Measurements from ENCODE around the gene ZCCHC7.
"Not testable (repeated sequence)": the region's sequence is repeated elsewhere in the genome, so short reads cannot be mapped to it uniquely, and the experiment has no call there.

ZCCHC7 gene

DNA sequence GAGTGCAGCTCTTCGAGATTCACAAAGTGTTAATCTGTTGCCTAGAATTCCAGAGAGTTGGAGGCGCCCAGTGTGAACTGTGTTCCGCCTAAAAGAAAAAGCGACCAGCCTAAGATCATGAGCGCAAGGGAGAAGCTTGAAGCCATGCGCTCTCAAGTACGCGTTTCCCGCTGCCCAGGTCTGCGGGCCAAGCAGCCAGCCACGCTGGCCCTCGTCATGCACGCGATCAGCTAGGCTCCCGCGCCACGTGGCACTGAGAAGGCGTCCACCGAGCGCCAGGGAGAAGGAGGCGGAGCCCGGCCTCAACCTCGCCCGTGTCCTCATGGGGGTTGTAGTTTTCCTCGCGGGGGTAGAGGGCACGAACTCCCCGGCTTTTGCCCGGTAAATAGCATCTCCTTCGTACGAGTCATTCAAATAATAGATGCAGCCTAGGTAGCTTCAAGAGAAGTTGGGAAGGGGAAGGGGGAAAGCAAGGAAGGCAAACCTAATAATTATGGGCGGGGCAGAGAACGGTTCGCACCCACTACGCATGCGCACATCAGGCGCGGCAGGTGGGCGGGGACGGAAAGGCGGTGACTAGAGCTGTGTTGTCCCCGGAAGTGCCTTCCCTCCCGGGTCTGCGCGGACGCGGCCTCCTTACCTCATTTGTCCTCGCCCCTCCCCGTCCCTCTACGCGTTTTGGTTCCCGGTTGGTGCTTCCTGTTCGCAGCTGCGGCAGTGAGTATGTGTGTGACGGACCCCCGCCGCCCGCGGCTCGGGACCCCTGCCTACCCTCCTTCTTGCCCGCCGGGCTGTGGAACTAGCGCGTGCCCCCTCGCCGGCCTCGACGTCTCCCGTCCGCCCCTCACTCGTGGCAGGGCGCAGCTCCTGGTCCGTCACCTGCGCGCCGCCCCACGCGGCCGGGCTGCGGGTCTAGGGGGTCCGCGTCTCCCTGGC is at the start of gene ZCCHC7:
Gene ZCCHC7, plus strand, starts transcription at position 668 of the 936 bp plus-strand sequence.
- DNase-seq: peak; percentile 90

DNA sequence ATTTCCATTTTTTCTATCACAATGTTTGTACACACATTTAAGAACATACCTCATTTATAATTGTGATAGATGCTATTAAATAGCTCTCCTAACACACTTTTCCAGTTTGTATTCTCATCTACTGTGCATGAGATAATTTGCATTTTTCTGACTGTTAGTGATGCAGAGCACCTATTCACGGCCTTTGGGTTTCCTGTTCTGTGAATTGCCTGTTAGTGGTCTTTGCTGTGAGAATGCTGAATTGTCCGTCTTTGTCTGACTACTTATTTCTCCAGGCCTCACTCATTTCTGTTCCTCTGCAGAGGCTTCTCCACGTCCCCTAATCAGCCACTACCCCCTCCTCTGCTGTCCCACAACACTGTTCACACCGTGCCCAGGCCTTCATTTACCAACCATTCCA is 45.6 kb upstream of the ZCCHC7 start:
- not testable (repeated sequence) for DNase-seq

- DNase-seq: peak; percentile 94
These were observed 40.8 kb upstream of the ZCCHC7 start for GRCh38 chr9:37079370-37080164.

GRCh38 chr9:37080165-37080628 is 40.2 kb upstream of the ZCCHC7 start:
- DNase-seq: not testable (repeated sequence)

GRCh38 chr9:37081507-37081906 is 38.9 kb upstream of the ZCCHC7 start:
- not testable (repeated sequence) for DNase-seq

DNA sequence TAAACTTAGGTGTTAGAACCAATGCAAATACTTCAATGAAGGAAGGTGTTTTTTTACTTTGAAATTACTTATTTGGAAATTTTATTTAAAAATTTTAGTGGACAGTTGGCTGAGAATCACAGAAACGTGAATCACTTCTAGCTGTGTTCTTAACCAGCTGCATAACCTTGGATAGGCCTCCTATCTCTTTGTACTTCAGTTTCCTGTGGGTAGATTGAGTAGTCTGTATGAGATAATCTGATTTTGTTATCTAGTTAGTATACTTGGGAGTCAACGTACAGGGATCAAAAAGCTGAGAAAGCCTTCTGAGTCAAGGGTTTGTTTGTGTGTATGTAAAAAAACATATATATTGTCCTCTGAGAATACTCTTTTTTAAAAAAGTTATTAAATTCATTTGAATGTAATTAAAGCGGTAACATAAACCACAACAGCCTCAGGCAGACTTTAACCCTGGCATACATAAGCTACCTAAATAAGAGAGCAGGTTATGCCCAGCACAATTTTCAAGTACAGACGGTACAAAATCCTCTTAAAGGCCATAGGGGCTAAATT is 38.1 kb upstream of the ZCCHC7 start:
- no peak for DNase-seq

- DNase-seq: no peak
These were observed 36.7 kb upstream of the ZCCHC7 start for GRCh38 chr9:37083654-37084053.

GRCh38 chr9:37085233-37085632 is 35.1 kb upstream of the ZCCHC7 start:
- DNase-seq: no peak

- DNase-seq: not testable (repeated sequence)
These were observed 27.6 kb upstream of the ZCCHC7 start for GRCh38 chr9:37092714-37093295.

- no peak for DNase-seq
These were observed 25.6 kb upstream of the ZCCHC7 start for GRCh38 chr9:37094751-37095150.

DNA sequence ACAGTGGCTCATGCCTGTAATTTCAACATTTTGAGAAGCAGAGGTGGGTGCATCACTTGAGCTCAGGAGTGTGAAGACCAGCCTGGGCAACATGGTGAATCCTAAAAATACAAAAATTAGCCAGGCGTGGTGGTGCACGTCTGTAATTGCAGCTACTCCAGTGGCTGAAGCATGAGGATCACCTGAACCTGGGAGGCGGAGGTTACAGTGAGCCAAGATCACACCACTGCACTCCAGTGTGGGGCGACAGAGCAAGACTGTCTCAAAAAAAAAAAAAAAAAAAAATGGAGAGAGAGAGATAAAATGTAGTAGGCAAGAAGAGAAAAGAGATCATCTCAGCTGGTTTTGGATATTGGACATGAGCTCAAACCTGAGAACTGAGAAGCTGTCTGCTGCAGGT is 23.7 kb upstream of the ZCCHC7 start:
- no peak for DNase-seq

DNA sequence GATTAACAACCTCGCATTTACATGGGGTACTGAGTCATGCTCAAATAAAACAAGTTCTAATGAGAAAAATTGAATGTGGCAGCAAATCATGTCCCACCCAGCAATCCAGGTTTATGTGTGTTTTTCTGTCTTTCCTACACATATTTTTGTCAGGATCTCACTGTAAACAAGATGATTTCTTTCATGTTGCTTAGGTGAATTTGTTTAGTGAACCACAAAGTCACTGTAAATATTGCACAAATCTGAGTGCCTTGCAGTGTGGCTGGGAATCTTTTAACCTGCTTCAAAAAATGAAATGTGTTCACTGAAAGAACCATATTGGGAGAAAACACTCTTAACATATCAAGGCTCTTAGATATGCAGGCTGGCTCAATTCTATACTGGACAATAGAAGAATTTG is 23.1 kb upstream of the ZCCHC7 start:
- DNase-seq: no peak

DNA sequence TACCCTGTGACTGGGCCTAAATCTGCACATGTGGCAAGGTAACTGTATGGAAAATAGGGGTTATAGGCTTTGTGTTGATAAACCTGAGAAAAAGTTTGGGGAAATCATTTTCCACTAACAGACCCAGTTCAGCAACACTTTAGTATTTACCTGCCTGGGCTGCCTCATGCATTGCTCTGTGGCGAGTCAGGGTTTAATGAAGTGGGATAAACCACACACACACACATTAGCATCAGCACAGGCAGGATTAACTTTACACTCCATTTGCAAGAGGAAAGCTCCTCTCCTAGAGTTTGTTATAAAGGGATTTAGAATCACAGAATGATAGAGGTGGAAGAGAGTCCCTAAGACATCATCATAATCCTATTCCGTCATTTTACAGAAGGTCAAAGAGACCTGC is 20.0 kb upstream of the ZCCHC7 start:
- no peak for DNase-seq

GRCh38 chr9:37100741-37101140 is 19.6 kb upstream of the ZCCHC7 start:
- no peak for DNase-seq

DNA sequence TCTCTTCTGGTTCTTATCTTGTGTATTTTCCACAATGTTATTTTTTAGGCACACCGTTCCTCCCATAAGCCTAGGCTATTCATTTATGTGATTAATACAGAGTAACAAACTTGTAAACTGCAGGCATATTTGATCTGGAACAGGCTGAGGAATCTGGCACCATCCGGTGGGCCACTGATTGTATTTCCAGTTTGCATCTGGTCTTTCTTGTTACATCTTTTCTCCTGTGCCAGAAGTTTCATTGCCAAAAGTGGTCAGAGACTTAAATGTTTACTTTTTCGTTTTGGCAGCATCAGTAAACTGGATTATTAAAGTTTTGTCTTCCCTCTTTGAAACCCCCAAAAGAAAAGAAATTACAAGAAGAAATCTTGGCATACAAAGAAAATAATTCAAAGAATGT is 17.9 kb upstream of the ZCCHC7 start:
- DNase-seq: no peak

- DNase-seq: no peak
These were observed 16.0 kb upstream of the ZCCHC7 start for GRCh38 chr9:37104183-37104889.

DNA sequence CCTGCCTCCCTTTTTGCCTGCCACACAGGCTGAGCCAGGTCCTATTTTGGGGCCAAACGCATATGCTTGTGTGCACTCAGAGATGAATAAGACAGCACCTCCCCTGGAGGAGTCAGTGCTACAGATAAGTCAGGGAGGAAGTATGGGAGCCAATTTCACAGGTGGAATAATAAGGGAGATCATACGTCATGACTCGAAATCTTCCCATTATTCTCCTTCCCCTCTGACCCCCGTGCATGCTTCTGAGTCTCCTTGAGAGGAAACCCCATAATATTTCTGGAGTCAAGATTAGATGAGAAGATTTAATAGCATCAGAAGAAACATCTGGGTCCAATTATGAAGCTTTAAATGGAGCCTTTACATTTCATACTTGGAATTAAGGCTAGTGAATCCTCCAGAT is 15.1 kb upstream of the ZCCHC7 start:
- no peak for DNase-seq

GRCh38 chr9:37107701-37108100 is 12.7 kb upstream of the ZCCHC7 start:
- DNase-seq: no peak

DNA sequence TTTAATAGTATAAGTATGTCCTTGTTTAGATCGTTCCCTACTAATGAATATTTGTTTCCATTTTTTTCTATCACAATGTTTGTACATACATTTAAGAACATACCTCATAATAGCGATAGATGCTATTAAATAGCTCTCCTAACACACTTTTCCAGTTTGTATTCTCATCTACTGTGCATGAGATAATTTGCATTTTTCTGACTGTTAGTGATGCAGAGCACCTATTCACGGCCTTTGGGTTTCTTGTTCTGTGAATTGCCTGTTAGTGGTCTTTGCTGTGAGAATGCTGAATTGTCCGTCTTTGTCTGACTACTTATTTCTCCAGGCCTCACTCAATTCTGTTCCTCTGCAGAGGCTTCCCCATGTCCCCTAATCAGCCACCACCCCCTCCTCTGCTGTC is 5.9 kb upstream of the ZCCHC7 start:
- DNase-seq: not testable (repeated sequence)

DNA sequence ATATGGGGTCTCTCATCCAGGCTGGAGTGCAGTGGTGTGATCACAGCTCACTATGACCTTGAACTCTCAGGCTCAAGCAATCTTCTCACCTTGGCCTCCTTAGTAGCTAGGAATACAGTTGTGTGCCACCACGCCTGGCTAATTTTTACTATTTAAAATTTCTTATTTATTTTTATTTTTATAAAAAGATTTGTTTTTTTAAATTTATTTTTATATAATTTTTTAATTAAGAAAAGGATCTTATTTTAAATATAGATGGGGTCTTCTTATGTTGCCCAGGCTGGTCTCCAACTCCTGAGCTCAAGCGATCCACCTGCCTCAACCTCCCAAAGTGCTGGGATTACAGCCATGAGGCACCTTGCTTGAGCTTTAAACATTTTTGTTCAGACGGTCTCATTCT is 2.4 kb upstream of the ZCCHC7 start:
- no peak for DNase-seq

GRCh38 chr9:37119360-37119759 is 1.0 kb upstream of the ZCCHC7 start:
- DNase-seq: no peak

GRCh38 chr9:37120843-37121335 is 515 bp downstream of the ZCCHC7 start:
- not testable (repeated sequence) for DNase-seq
